Upper lobe of right lung (tissue), 1 donor: Measurements from ENCODE around the gene KAT14. TPM values are rescaled to one million over a fixed set of nuclear protein-coding genes. Genes with fewer than 3 reads are reported as not detected.
"Not testable (repeated sequence)": the region's sequence is repeated elsewhere in the genome, so short reads cannot be mapped to it uniquely, and the experiment has no call there.

ENCODE experiments used
- ATAC-seq: fragments of 200-7000 bp; cut with Tn5 transposase; one replicate; pipeline ENCODE4 v1.9.1; 2020; ENCODE audit warnings: mild to moderate bottlenecking, moderate library complexity
- DNase-seq: peaks from one replicate; pipeline ENCODE4 v3.0.0-alpha.2; 2020
- H3K27ac ChIP-seq: fragments of 200-600 bp; one replicate; pipeline ENCODE4 v1.8.0; 2022
- H3K27me3 ChIP-seq: fragments of 200-600 bp; one replicate; pipeline ENCODE4 v1.8.0; 2022; ENCODE audit warnings: mild to moderate bottlenecking
- H3K36me3 ChIP-seq: fragments of 200-600 bp; one replicate; pipeline ENCODE4 v1.8.0; 2022
- H3K4me1 ChIP-seq: fragments of 200-600 bp; one replicate; pipeline ENCODE4 v1.8.0; 2022
- H3K4me3 ChIP-seq: fragments of 200-600 bp; one replicate; pipeline ENCODE4 v1.8.0; 2022; ENCODE audit warnings: mild to moderate bottlenecking
- H3K9me3 ChIP-seq: fragments of 200-600 bp; one replicate; pipeline ENCODE4 v1.8.0; 2022
- CTCF ChIP-seq: fragments of 200-600 bp; IDR thresholded peaks from one replicate; pipeline ENCODE4 v1.8.0; 2022; ENCODE audit warnings: antibody characterized with exemption
- intact Hi-C: fragments of 100-400 bp; cut with DNase I; formaldehyde crosslinking; loops from one replicate; pipeline ENCODE4 v1.11.0; 2022
- total RNA-seq: library from RNA; stranded (reverse); fragmentation: NEBNext Ultra II Directional; extraction: Animal tissue kit (Norgen Biotek cat#: 25700); gene quantifications from one replicate; pipeline ENCODE4 v1.2.1, GENCODE V29; 2021
- donor health status: DM: no; HTN: yes; CAD: no; lungs with severe emphysema.

Gene KAT14
- total RNA-seq, 1 donor from 2014 or later: 12.5 TPM

- no peaks in the 10 kb centered on the region for H3K9me3 ChIP-seq
- intact Hi-C loops: no loop called here
- H3K36me3 ChIP-seq: peaks cover 46% of the 10 kb centered on the region
- H3K27ac ChIP-seq: no peak overlapping the region
- no peak overlapping the region for H3K4me3 ChIP-seq
- ATAC-seq: no peak
- no peak for DNase-seq
- no peaks in the 10 kb centered on the region for H3K27me3 ChIP-seq
- no peaks in the 10 kb centered on the region for H3K4me1 ChIP-seq
- TF ChIP-seq CTCF: no peak
Measured at GRCh38 chr20:18180815-18181214, 43.2 kb downstream of the KAT14 start.

- intact Hi-C loops: no loop called here
- ATAC-seq (no peak), DNase-seq (no peak)
- no peak for TF ChIP-seq CTCF
- H3K4me1 ChIP-seq: no peaks in the 10 kb centered on the region
- no peaks in the 10 kb centered on the region for H3K27me3 ChIP-seq
- H3K36me3 ChIP-seq: peaks cover 73% of the 10 kb centered on the region
- no peak overlapping the region for H3K27ac ChIP-seq
- H3K9me3 ChIP-seq: no peaks in the 10 kb centered on the region
- H3K4me3 ChIP-seq: no peak overlapping the region
Measured at GRCh38 chr20:18187020-18187419, 49.4 kb downstream of the KAT14 start.

- no peak for TF ChIP-seq CTCF
- H3K27me3 ChIP-seq: no peaks in the 10 kb centered on the region
- no peaks in the 10 kb centered on the region for H3K4me1 ChIP-seq
- no peak overlapping the region for H3K27ac ChIP-seq
- DNase-seq (no peak), ATAC-seq (no peak)
- H3K4me3 ChIP-seq: no peak overlapping the region
- peaks cover 59% of the 10 kb centered on the region for H3K36me3 ChIP-seq
- H3K9me3 ChIP-seq: no peaks in the 10 kb centered on the region
- intact Hi-C loops: no loop called here
Measured at GRCh38 chr20:18188434-18188833, 50.8 kb downstream of the KAT14 start.

GRCh38 chr20:18190338-18191233 lies 52.9 kb downstream of the KAT14 start:
- no peak overlapping the region for H3K27ac ChIP-seq
- H3K9me3 ChIP-seq: no peaks in the 10 kb centered on the region
- no peak for TF ChIP-seq CTCF
- H3K36me3 ChIP-seq: peaks cover 37% of the 10 kb centered on the region
- peak; percentile 74 for ATAC-seq
- no peaks in the 10 kb centered on the region for H3K27me3 ChIP-seq
- intact Hi-C loops: no loop called here
- DNase-seq: no peak
- H3K4me3 ChIP-seq: no peak overlapping the region
- H3K4me1 ChIP-seq: no peaks in the 10 kb centered on the region

- Histone ChIP-seq H3K27me3 (no peaks in the 10 kb centered on the region), H3K36me3 (peaks cover 30% of the 10 kb centered on the region), H3K27ac (no peak overlapping the region), H3K4me3 (no peak overlapping the region), H3K9me3 (no peaks in the 10 kb centered on the region), H3K4me1 (no peaks in the 10 kb centered on the region)
- intact Hi-C loops: no loop called here
- DNase-seq: no peak
- no peak for TF ChIP-seq CTCF
- no peak for ATAC-seq
Measured at GRCh38 chr20:18191306-18191705, 53.6 kb downstream of the KAT14 start.

- H3K27me3 ChIP-seq, DNase-seq, H3K4me1 ChIP-seq, H3K4me3 ChIP-seq, H3K27ac ChIP-seq, H3K36me3 ChIP-seq, intact Hi-C loops, H3K9me3 ChIP-seq, ATAC-seq: not testable (repeated sequence)
Measured at GRCh38 chr20:18194461-18194860, 56.8 kb downstream of the KAT14 start.
